Measurements from ENCODE around the gene CD2. TPM values are rescaled to one million over a fixed set of nuclear protein-coding genes. Genes with fewer than 3 reads are reported as not detected.

The CD2 gene
- total RNA-seq, 4 donors from 2014 or later: 0.16 TPM; not detected in 3

- Histone ChIP-seq H3K27me3 (no peaks in the 10 kb centered on the region), H3K4me1 (peaks cover 0 to 4% of the 10 kb centered on the region in 2 donors), H3K9me3 (no peaks in the 10 kb centered on the region), H3K4me3 (no peak overlapping the region), H3K36me3 (no peaks in the 10 kb centered on the region), H3K27ac (no peak overlapping the region)
- in situ Hi-C loops (cut with MboI; ENCODE audit: low sequenced_read_pairs in 4 of 4) (no loop called here), intact Hi-C loops (cut with DNase I; ENCODE audit: low total_unique reads) (no loop called here)
- no peak for ATAC-seq
- TF ChIP-seq POLR2A (IDR thresholded peaks at IDR 0.05): no peak
- TF ChIP-seq, protein P1, sequence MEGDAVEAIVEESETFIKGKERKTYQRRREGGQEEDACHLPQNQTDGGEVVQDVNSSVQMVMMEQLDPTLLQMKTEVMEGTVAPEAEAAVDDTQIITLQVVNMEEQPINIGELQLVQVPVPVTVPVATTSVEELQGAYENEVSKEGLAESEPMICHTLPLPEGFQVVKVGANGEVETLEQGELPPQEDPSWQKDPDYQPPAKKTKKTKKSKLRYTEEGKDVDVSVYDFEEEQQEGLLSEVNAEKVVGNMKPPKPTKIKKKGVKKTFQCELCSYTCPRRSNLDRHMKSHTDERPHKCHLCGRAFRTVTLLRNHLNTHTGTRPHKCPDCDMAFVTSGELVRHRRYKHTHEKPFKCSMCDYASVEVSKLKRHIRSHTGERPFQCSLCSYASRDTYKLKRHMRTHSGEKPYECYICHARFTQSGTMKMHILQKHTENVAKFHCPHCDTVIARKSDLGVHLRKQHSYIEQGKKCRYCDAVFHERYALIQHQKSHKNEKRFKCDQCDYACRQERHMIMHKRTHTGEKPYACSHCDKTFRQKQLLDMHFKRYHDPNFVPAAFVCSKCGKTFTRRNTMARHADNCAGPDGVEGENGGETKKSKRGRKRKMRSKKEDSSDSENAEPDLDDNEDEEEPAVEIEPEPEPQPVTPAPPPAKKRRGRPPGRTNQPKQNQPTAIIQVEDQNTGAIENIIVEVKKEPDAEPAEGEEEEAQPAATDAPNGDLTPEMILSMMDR (IDR thresholded peaks at IDR 0.05 in 4 of 5, conservative IDR thresholded peaks at IDR 0.05 in 1 of 5): no peak
- no peak for DNase-seq
These were observed 57.1 kb downstream of the CD2 start for GRCh38 chr1:116811321-116811720.

DNA sequence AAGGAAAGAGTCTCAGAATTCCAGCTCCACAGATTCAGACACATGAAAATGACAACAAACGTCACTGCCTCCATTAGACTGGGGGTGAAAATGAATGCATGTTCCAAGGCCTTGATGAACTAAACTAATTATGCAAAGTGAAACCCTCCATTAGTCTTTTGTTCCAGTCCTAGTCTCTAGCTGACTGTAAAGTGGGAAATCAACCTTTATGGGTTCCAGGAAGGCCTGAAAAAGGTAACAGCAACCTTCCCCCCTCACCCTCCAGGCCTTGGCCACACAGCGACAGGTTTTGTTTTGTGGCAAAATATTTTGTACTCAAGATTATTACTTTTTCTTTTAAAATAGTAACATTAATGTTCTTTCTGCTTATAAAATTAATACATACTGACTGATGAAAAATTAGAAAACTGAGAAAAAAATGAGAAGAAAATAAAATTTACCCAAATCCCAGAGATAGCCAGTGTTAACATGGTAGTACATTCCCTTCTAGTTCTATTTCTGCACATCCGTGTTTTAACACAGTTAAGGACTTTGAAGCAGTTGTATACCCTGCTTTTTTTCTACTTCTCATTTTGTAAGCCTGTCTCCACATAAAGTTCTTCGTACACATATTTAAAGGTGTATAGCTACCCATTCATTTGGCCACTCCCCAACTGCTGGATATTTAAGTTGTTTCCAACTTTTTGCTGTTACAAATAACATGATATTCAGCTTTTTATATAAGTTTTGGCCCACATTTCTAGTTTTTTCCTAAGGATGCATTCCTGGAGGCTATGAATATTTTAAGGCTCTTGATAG lies 60.9 kb downstream of the CD2 start:
- Histone ChIP-seq H3K9me3 (no peaks in the 10 kb centered on the region), H3K4me1 (no peaks in the 10 kb centered on the region), H3K4me3 (no peak overlapping the region), H3K27me3 (no peaks in the 10 kb centered on the region), H3K27ac (no peak overlapping the region), H3K36me3 (no peaks in the 10 kb centered on the region)
- ATAC-seq (no peak), DNase-seq (no peak)
- intact Hi-C loops (cut with DNase I; ENCODE audit: low total_unique reads): no loop called here
- TF ChIP-seq POLR2A (IDR thresholded peaks at IDR 0.05): no peak
- TF ChIP-seq, protein P1 (IDR thresholded peaks at IDR 0.05 in 4 of 5, conservative IDR thresholded peaks at IDR 0.05 in 1 of 5): no peak
- in situ Hi-C loops (cut with MboI; ENCODE audit: low sequenced_read_pairs in 4 of 4): no loop called here

DNA sequence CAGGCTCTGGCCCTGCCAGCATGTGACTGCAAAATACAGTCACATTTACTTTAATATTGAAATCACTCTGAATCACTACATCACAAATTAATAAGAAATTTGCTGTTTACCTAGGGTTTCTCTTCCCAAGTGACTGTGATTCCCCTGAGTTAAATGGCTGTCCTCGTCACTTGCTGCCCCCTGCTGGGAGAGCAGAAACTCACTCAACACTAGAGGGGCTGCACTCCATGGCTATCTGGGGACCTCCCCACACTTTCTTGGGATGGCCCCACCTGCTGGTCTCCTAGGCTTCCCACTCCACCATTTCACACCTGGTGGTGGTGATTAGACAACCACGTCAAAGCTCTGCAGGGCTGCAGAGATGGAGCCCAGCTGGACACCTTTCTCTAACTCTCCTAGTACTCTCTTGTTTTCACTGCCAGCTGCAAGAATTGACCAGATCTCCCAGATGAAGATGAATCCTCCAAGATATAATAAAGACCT lies 63.4 kb downstream of the CD2 start:
- DNase-seq (no peak), ATAC-seq (no peak)
- no peaks in the 10 kb centered on the region for H3K9me3 ChIP-seq
- H3K27me3 ChIP-seq: no peaks in the 10 kb centered on the region
- no peak overlapping the region for H3K27ac ChIP-seq
- no peak overlapping the region for H3K4me3 ChIP-seq
- no peaks in the 10 kb centered on the region for H3K4me1 ChIP-seq
- in situ Hi-C loops (cut with MboI; ENCODE audit: low sequenced_read_pairs in 4 of 4) (no loop called here), intact Hi-C loops (cut with DNase I; ENCODE audit: low total_unique reads) (no loop called here)
- no peak for TF ChIP-seq POLR2A (IDR thresholded peaks at IDR 0.05)
- TF ChIP-seq, protein P1 (IDR thresholded peaks at IDR 0.05 in 4 of 5, conservative IDR thresholded peaks at IDR 0.05 in 1 of 5): peak in 1 of 5 experiments; percentile 34
- H3K36me3 ChIP-seq: no peaks in the 10 kb centered on the region

Other genes with a start within 250 kb of the CD2 start
- gene CD58, start 183.4 kb upstream of the CD2 start, total RNA-seq: 10 to 100 TPM in 2 of 4 donors, 1 to 10 TPM in 2; 4.1 to 15.9 (median 10.2) TPM
- gene IGSF3, start 86.7 kb upstream of the CD2 start, total RNA-seq: 1 to 10 TPM in 1 of 4 donors, under 1 TPM in 3; 0.25 to 1.2 (median 0.72) TPM
- 10 to 100 TPM in 1 of 4 donors, 1 to 10 TPM in 3; 1.5 to 18.1 (median 2.9) TPM for gene PTGFRN, start 155.5 kb downstream of the CD2 start, total RNA-seq
- under 1 TPM in 1 of 4 donors, not detected in 3; 0.10 TPM for gene CD101, start 247.3 kb downstream of the CD2 start, total RNA-seq